GM19438 (cell line): ENCODE data around the gene CCL17.

ENCODE experiments used
- ATAC-seq: cut with Tn5 transposase; IDR thresholded peaks from one replicate; pipeline ENCODE4 v1.9.1; 2021; ENCODE audit warnings: low read depth; ENCODE audit not compliant: unreplicated experiment

The CCL17 gene

DNA sequence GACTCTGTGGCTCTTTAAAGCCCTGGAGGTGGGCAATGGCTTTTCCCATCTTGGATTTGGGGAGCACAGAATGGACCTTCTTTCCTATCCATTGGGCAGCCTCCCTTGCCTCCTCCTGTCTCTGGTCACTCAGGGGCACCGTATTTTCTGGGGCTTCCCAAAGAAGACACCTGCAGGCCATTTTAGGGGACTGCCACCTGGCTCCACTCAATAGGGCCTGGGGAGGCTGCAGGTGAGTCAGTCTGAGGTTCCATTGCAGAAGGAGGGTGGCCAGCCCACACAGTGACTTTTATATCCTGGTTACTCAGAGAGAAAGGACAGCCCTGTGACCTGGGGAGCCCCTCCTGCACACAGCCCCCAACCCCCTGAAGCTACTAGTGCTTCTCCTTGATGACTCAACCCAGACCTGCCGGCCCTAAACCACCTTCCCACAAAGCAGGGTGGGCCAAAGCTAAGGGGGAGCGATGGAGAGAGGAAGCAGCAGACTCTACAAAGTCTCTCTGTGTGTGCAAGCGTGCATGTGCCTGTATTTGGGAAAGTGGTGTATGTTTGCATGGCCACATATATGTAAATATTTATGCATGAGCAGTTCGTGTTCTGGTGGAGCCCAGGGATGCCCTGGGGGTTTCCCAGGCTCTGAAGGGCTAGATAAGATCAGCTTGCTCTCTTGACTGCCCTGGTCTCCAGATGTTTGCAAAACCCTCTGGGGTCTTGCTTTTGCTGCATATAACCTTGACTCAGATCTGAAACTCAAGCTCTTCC, 27.3 kb upstream of the CCL17 start:
- ATAC-seq, result peak; percentile 67

DNA sequence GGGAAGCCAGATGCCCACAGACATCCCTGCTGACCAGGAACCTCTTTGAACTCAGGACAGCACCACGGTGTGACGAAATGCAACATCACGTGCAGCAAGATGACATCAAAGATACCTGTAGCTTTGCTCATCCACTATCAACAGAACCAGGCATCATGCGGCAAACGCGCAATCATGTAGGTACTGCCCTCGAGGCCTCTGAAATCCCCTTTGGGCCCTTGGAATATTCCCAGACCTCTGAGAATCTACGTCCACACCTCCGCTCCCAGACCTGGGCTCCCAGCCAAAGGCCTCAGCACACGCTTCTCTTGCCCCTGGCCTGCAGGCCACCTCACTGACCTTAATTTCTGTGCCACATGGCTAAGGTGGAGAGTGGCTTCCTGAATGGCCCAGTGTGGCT, 25.0 kb upstream of the CCL17 start:
- no peak for ATAC-seq

DNA sequence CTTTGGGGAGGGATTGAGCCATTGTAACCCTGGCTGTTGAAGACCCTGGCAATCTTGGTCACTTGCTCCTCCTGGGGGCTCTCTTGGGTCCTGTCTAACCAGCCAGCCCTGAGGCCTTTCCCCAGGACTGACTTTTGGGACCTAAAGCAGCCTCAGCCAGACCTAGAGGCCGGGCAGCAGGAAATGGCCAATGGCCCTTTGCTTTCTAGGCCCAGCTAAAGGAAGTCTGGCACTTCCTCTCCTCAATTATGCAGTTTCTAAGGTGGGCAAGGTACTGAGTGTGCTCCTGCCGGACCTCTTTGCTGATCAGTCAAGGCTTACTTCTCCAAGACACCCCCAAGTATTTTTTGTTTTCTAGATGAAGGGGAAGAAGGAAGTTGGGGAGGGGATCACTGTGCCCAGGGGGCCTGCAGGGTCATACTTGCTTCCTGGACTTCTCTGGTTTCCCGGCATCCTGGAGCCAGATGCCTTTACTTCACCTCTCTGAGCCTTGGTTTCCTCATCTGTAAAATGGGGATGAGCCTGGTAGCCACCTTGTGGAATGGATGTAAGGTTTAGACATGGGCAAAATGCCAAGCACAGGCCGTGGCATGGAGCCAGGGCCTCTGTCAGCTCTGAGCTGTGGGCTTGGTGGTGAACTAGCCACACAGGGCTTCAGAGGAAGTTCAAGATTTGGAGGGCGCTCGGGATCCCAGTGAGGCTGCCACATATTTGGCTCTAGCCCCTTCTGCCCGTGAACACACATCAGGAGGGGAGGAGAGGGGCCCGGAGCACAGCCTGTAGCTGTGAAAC, 23.7 kb upstream of the CCL17 start:
- ATAC-seq, result no peak

DNA sequence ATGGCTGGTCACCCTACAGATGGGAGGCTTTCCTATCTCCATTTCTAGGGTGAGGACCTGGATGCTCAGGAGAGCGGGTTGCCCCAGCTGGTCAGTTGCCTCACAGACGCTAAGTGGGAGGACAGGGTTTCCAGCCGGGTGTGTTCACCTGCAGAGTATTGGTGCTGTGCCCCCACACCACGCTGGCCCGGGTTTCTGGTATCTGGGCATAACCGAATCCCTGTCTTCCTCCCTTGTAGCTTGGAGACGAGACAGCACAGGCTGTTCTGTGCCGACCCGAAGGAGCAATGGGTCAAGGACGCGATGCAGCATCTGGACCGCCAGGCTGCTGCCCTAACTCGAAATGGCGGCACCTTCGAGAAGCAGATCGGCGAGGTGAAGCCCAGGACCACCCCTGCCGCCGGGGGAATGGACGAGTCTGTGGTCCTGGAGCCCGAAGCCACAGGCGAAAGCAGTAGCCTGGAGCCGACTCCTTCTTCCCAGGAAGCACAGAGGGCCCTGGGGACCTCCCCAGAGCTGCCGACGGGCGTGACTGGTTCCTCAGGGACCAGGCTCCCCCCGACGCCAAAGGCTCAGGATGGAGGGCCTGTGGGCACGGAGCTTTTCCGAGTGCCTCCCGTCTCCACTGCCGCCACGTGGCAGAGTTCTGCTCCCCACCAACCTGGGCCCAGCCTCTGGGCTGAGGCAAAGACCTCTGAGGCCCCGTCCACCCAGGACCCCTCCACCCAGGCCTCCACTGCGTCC, 22.6 kb upstream of the CCL17 start:
- no peak for ATAC-seq

DNA sequence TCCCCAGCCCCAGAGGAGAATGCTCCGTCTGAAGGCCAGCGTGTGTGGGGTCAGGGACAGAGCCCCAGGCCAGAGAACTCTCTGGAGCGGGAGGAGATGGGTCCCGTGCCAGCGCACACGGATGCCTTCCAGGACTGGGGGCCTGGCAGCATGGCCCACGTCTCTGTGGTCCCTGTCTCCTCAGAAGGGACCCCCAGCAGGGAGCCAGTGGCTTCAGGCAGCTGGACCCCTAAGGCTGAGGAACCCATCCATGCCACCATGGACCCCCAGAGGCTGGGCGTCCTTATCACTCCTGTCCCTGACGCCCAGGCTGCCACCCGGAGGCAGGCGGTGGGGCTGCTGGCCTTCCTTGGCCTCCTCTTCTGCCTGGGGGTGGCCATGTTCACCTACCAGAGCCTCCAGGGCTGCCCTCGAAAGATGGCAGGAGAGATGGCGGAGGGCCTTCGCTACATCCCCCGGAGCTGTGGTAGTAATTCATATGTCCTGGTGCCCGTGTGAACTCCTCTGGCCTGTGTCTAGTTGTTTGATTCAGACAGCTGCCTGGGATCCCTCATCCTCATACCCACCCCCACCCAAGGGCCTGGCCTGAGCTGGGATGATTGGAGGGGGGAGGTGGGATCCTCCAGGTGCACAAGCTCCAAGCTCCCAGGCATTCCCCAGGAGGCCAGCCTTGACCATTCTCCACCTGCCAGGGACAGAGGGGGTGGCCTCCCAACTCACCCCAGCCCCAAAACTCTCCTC, 21.9 kb upstream of the CCL17 start:
- no peak for ATAC-seq

GRCh38 chr16:57383276-57384247, 21.0 kb upstream of the CCL17 start:
- no peak for ATAC-seq

- no peak for ATAC-seq
Measured at GRCh38 chr16:57384248-57385070, 20.1 kb upstream of the CCL17 start.

- no peak for ATAC-seq
Measured at GRCh38 chr16:57385083-57385482, 19.5 kb upstream of the CCL17 start.

GRCh38 chr16:57386381-57386951, 18.1 kb upstream of the CCL17 start:
- ATAC-seq, result no peak

DNA sequence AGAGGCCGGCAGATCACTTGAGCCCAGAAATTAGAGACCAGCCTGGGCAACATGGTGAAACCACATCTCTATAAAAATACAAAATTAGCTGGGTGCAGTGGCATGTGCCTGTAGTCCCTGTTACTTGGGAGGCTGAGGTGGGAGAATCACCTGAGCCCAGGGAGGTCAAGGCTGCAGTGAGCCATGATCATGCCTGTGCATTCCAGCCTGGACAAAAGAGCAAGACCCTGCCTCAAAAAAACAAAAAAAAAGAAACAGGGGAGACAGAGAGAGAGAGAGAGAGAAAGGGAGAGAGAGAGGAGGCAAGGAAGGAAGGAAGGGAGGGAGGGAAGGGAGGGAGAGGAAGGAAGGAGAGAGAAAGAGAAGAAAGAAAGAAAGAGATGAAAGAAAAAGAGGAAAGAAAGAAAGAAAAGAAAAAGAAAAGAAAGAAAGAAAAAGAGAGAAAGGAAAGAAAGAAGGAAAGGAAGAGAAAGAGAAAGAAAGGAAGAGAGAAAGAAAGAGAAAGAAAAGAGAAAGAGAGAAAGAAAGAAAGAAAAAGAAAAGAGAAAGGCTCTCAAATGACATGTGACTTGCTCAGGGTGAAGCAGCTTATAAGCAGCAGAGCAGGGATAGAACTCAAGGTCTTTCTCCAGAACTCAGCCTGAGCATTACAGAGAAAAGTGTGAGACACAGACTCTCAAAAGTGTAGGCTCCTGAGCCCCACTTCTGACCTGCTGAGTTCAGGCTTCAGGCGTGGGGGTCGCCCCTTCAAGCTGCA, 16.8 kb upstream of the CCL17 start:
- ATAC-seq, result no peak

GRCh38 chr16:57388359-57389086, 16.0 kb upstream of the CCL17 start:
- no peak for ATAC-seq

DNA sequence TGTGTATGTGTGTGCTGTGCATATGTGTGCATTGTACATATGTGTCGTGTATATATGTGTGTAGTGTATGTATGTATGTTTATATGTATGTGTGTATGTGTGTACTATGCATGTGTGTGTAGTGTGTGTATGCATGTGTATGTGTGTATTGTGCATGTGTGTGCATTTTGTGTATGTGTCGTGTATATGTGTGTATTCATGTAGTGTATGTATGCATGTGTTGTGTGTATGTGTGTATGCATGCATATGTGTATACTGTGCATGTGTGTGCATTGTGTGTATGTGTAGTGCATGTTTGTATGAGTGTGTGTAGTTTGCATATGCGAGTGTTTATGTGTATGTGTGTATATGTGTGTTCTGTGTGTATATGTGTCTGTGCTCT, 15.5 kb upstream of the CCL17 start:
- ATAC-seq, result no peak

DNA sequence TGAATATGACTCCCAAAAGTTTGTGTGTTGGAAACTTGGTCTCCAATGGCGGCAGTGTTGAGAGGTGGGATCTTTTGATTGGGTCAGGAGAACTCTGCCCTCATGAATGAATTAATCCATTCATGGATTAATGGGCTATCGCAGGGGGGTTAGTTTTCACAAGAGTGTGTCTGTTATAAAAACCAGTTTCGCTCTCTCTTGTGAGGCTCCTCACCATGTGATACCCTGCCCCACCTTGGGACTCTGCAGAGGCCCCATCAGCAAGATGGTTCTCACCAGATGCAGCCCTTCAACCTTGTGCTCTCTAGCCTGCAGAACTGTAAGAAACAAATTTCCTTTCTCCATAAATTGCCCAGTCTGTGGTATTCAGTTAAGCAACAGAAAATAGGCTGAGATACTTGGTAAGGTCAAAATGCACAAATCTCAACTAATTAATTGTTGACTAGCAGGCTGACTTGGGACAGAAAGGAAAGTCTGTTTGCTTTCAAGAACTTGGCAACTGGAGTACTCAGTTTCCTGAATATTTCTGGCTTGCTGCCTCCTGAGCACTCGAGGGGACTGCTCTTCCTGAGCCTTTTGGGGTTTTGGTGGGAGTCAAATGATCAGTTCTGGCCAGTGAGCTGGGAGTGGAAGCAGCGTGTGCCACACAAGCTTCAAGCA, 13.8 kb upstream of the CCL17 start:
- ATAC-seq, result no peak

DNA sequence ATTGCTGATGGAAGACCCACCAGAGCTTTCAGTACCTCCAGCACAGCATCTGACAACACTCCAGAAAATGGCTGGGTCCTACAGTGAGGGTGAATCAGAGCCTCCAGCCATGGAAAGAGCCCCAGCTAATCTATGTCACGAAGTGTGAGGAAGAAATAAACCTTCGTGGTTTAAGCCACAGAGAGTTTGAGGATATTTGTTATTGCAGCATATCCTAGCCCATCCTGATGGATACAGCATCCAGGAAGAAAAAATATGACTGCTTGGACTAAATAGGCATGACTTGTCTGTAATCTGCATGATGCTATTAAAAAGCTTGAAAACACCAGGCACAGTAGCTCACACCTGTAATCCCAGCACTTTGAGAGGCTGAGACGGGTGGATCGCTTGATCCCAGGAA, 13.3 kb upstream of the CCL17 start:
- no peak for ATAC-seq

GRCh38 chr16:57391708-57392107, 12.9 kb upstream of the CCL17 start:
- no peak for ATAC-seq

- ATAC-seq, result no peak
Measured at GRCh38 chr16:57392694-57393093, 11.9 kb upstream of the CCL17 start.

DNA sequence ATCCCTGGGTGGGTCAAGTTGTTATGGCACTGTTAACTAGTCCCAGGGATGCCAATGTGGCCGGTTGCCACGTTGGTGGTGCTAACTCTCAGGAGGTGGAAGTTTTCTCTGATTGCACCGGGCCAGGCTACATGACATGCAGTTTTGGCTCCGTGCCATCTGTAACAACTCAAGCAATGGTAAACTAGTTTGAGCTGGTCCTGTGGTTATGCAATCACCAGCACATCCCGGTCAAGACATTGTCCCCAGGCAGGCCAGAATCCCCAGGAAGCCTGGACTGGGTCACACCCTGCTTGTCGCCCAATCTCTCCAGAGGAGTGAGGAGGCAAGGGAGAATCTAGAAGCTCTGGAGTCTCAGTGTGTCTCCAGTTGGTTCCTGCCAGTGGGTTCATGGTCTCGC, 10.1 kb upstream of the CCL17 start:
- ATAC-seq, result no peak
